ENCODE results near the gene NAA16. TPM values are rescaled to one million over a fixed set of nuclear protein-coding genes. Genes with fewer than 3 reads are reported as not detected.

The NAA16 gene
- total RNA-seq, 6 experiments from 2014 or later: 8.9 to 13.6 (median 10.2) TPM

GRCh38 chr13:41286370-41286769 lies 24.7 kb upstream of the NAA16 start:
- H3K4me1 Mint-ChIP-seq (ENCODE audit: low read depth): peaks cover 35% of the 10 kb centered on the region
- no peak overlapping the region for H3K4me3 Mint-ChIP-seq
- peaks cover 3% of the 10 kb centered on the region; the same call in 1 of the 2 replicates for H3K27me3 Mint-ChIP-seq (ENCODE audit: insufficient read depth)
- DNase-seq: no peak
- peaks cover 19% of the 10 kb centered on the region for H3K36me3 Mint-ChIP-seq (ENCODE audit: low read depth)
- H3K27ac Mint-ChIP-seq: no peak overlapping the region
- H3K9me3 Mint-ChIP-seq: peaks cover 8% of the 10 kb centered on the region; the same call in 1 of the 2 replicates
- no peak for TF ChIP-seq CTCF (IDR thresholded peaks at IDR 0.05)

DNA sequence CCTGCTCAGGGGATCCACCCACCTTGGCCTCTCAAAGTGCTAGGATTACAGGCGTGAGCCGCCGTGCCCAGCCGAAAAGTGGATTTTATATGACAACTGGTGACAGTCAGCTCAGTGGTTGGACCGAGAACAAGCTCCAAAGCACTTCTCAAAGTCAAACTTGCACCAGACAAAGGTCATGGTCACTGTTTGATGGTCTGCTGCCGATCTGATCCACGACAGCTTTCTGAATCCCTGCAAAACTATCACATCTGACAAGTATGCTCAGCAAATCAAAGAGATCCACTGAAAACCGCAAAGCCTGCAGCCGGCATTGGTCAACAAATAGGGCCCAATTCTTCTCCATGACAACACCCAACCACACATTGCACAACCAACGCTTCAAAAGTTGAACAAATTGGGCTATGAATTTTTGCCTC lies 21.6 kb upstream of the NAA16 start:
- Mint-ChIP-seq H3K4me3 (no peak overlapping the region), H3K27ac (no peak overlapping the region), H3K9me3 (peaks cover 16% of the 10 kb centered on the region; the same call in 1 of the 2 replicates), H3K36me3 (ENCODE audit: low read depth) (peaks cover 25% of the 10 kb centered on the region), H3K27me3 (ENCODE audit: insufficient read depth) (peaks cover 3% of the 10 kb centered on the region; the same call in 1 of the 2 replicates), H3K4me1 (ENCODE audit: low read depth) (peaks cover 30% of the 10 kb centered on the region)
- no peak for DNase-seq
- TF ChIP-seq CTCF (IDR thresholded peaks at IDR 0.05): no peak

- no peak overlapping the region for H3K27ac Mint-ChIP-seq
- H3K4me3 Mint-ChIP-seq: no peak overlapping the region
- H3K36me3 Mint-ChIP-seq (ENCODE audit: low read depth): peaks cover 25% of the 10 kb centered on the region
- no peak for DNase-seq
- peaks cover 15% of the 10 kb centered on the region for H3K9me3 Mint-ChIP-seq
- no peak for TF ChIP-seq CTCF (IDR thresholded peaks at IDR 0.05)
- H3K4me1 Mint-ChIP-seq (ENCODE audit: low read depth): peaks cover 13% of the 10 kb centered on the region
- H3K27me3 Mint-ChIP-seq (ENCODE audit: insufficient read depth): peaks cover 3% of the 10 kb centered on the region
Observed at GRCh38 chr13:41291246-41291645, 19.8 kb upstream of the NAA16 start.

- TF ChIP-seq CTCF (IDR thresholded peaks at IDR 0.05): no peak
- Mint-ChIP-seq H3K36me3 (ENCODE audit: low read depth) (peaks cover 13% of the 10 kb centered on the region), H3K27me3 (ENCODE audit: insufficient read depth) (no peaks in the 10 kb centered on the region; the same call in 1 of the 2 replicates), H3K27ac (no peak overlapping the region), H3K9me3 (peaks cover 11% of the 10 kb centered on the region), H3K4me1 (ENCODE audit: low read depth) (peaks cover 10% of the 10 kb centered on the region), H3K4me3 (no peak overlapping the region)
- no peak for DNase-seq
Observed at GRCh38 chr13:41293272-41293671, 17.8 kb upstream of the NAA16 start.

DNA sequence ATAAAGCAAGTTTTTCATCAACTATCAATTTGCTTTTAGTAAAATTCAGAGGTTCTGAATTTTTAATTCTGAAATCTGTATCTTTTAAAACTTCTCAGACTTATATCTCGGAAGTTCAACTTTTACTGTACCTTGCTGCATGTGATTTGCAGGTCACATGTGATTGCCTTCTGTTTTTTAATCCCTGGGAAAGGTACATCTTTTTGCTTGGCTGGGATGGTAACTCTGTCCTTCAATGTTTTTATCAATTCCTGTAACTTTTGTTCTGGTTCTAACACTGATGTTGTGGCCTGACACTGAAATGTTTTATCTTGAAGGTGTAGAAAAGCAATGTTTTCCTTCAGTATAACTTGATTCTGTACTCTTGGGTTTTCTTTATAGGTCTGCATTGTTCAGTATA lies 16.2 kb upstream of the NAA16 start:
- H3K9me3 Mint-ChIP-seq: peaks cover 11% of the 10 kb centered on the region
- H3K27ac Mint-ChIP-seq: no peak overlapping the region
- DNase-seq: no peak
- peaks cover 10% of the 10 kb centered on the region for H3K4me1 Mint-ChIP-seq (ENCODE audit: low read depth)
- H3K27me3 Mint-ChIP-seq (ENCODE audit: insufficient read depth): no peaks in the 10 kb centered on the region; the same call in 1 of the 2 replicates
- no peak overlapping the region for H3K4me3 Mint-ChIP-seq
- H3K36me3 Mint-ChIP-seq (ENCODE audit: low read depth): peaks cover 7% of the 10 kb centered on the region
- no peak for TF ChIP-seq CTCF (IDR thresholded peaks at IDR 0.05)

- TF ChIP-seq CTCF (IDR thresholded peaks at IDR 0.05): no peak
- DNase-seq: no peak
- Mint-ChIP-seq H3K4me3 (no peak overlapping the region), H3K27me3 (ENCODE audit: insufficient read depth) (no peaks in the 10 kb centered on the region; the same call in 1 of the 2 replicates), H3K9me3 (peaks cover 11% of the 10 kb centered on the region), H3K36me3 (ENCODE audit: low read depth) (peaks cover 7% of the 10 kb centered on the region), H3K4me1 (ENCODE audit: low read depth) (peaks cover 10% of the 10 kb centered on the region), H3K27ac (no peak overlapping the region)
Observed at GRCh38 chr13:41295973-41296372, 15.1 kb upstream of the NAA16 start.

Measured in HFFc6 (cell line).